Measurements from ENCODE around the gene EML3.
"Not testable (repeated sequence)": the region's sequence is repeated elsewhere in the genome, so short reads cannot be mapped to it uniquely, and the experiment has no call there.

The EML3 gene

GRCh38 chr11:62588966-62589637, 23.5 kb downstream of the EML3 start:
- in situ Hi-C loops (cut with MboI; ENCODE audit: low sequenced_read_pairs, unreplicated experiment), result no loop called here
- no peak for DNase-seq (ENCODE audit: low spot score)
- no peak for TF ChIP-seq CTCF (IDR thresholded peaks at IDR 0.05; ENCODE audit: borderline replicate concordance, control extremely low read depth, extremely low read depth, insufficient read depth, missing control alignments)

- DNase-seq (ENCODE audit: low spot score); in situ Hi-C loops (cut with MboI; ENCODE audit: low sequenced_read_pairs, unreplicated experiment): not testable (repeated sequence)
Measured at GRCh38 chr11:62585356-62585755, 27.2 kb downstream of the EML3 start.

- in situ Hi-C loops (cut with MboI; ENCODE audit: low sequenced_read_pairs, unreplicated experiment); DNase-seq (ENCODE audit: low spot score): not testable (repeated sequence)
Measured at GRCh38 chr11:62581735-62582134, 30.8 kb downstream of the EML3 start.

GRCh38 chr11:62580959-62581715, 31.4 kb downstream of the EML3 start:
- TF ChIP-seq CTCF (IDR thresholded peaks at IDR 0.05; ENCODE audit: borderline replicate concordance, control extremely low read depth, extremely low read depth, insufficient read depth, missing control alignments), result no peak
- no peak for DNase-seq (ENCODE audit: low spot score)
- in situ Hi-C loops (cut with MboI; ENCODE audit: low sequenced_read_pairs, unreplicated experiment), result no loop called here

GRCh38 chr11:62579252-62579651, 33.3 kb downstream of the EML3 start:
- no peak for DNase-seq (ENCODE audit: low spot score)
- no peak for TF ChIP-seq CTCF (IDR thresholded peaks at IDR 0.05; ENCODE audit: borderline replicate concordance, control extremely low read depth, extremely low read depth, insufficient read depth, missing control alignments)
- in situ Hi-C loops (cut with MboI; ENCODE audit: low sequenced_read_pairs, unreplicated experiment), result no loop called here

GRCh38 chr11:62578541-62578940, 34.0 kb downstream of the EML3 start:
- no peak for DNase-seq (ENCODE audit: low spot score)
- in situ Hi-C loops (cut with MboI; ENCODE audit: low sequenced_read_pairs, unreplicated experiment), result no loop called here
- no peak for TF ChIP-seq CTCF (IDR thresholded peaks at IDR 0.05; ENCODE audit: borderline replicate concordance, control extremely low read depth, extremely low read depth, insufficient read depth, missing control alignments)

GRCh38 chr11:62577046-62577714, 35.4 kb downstream of the EML3 start:
- no peak for TF ChIP-seq CTCF (IDR thresholded peaks at IDR 0.05; ENCODE audit: borderline replicate concordance, control extremely low read depth, extremely low read depth, insufficient read depth, missing control alignments)
- in situ Hi-C loops (cut with MboI; ENCODE audit: low sequenced_read_pairs, unreplicated experiment), result no loop called here
- no peak for DNase-seq (ENCODE audit: low spot score)

Measured in GM13976 (cell line).